D721Med (cell line): ENCODE measurements around the gene ELF2.
"Not testable (repeated sequence)": the region's sequence is repeated elsewhere in the genome, so short reads cannot be mapped to it uniquely, and the experiment has no call there.

Source experiments
- DNase-seq: peaks from one replicate; pipeline ENCODE4 v3.0.0; 2011; ENCODE audit warnings: low spot score; ENCODE audit not compliant: insufficient read length
- FAIRE-seq: peaks from 2 replicates; lab custom pipeline; 2011; peaks lifted over from hg19 to GRCh38; lab: Jason Lieb, UNC
- CTCF ChIP-seq: IDR thresholded peaks from 2 replicates; pipeline ENCODE4 v1.5.1; 2012; ENCODE audit warnings: mild to moderate bottlenecking, control low read depth; ENCODE audit not compliant: insufficient read depth; ENCODE audit errors: missing control alignments

The ELF2 gene

GRCh38 chr4:139077567-139078355 lies 99.3 kb downstream of the ELF2 start:
- no peak for FAIRE-seq
- DNase-seq, result no peak
- no peak for TF ChIP-seq CTCF

GRCh38 chr4:139076016-139076744 lies 100.8 kb downstream of the ELF2 start:
- TF ChIP-seq CTCF, result no peak
- DNase-seq (no peak), FAIRE-seq (no peak)

- no peak for DNase-seq
- no peak for FAIRE-seq
- TF ChIP-seq CTCF, result no peak
These were observed 116.4 kb downstream of the ELF2 start for GRCh38 chr4:139060591-139060990.

GRCh38 chr4:139059026-139059425 lies 118.0 kb downstream of the ELF2 start:
- not testable (repeated sequence) for DNase-seq

DNA sequence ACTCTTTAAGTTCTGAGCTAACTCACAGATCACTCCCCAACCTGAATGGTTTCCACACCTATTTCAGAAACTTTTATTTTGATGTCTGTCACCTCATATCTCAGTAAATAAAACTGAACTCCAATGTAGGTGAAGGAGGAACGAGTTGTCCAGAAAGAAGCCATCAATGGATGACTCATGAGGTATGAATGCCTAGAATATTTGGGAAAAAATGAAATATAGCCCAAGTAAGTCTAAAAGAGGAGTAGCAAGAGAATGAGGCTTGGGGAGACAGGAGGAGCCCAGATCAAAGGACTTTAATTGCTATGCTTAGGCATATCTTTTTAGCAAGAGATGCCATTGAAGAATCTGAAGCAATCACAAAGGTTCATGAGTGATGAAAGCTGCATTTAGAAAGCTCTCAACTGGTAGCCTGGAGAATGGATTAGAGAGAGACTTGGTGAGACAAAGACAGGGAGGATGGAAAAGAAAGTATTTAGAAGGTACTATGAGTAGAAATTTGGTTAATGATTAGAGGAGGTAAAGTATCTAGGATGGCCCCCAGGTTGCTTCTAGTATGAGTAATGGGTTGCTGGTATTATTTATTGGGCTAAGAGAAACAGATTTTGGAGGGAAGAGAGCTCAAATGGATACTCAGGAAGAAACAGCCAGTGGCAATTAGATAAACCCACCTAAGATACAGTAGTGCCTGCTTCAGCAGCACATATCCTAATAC lies 122.1 kb downstream of the ELF2 start:
- no peak for TF ChIP-seq CTCF
- no peak for FAIRE-seq
- DNase-seq, result no peak

More at GRCh38 chr4:139059026-139059425, 118.0 kb downstream of the ELF2 start:
- FAIRE-seq, result not testable (repeated sequence)

- TF ChIP-seq CTCF, result no peak
- DNase-seq (no peak), FAIRE-seq (no peak)
These were observed 123.1 kb downstream of the ELF2 start for GRCh38 chr4:139053909-139054308.

DNA sequence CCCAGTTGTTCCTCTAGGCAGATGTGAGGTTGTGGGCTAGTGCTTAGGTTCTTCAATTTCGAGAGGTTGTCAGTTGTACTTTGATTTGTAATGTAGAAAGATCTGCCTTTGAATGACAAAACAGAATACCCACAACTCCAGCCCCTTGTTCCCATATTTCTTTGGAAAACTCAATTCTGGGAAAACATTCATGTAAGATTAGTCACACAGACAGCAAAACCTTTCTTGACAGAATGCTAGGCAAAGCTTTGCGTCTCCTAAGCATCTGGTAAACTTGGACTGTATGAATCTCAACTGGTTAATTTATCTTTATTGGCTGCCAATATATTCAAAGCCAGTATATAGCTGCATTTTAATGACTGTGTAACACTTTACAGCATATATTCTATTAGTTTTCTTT lies 126.6 kb downstream of the ELF2 start:
- DNase-seq, result no peak
- no peak for FAIRE-seq
- no peak for TF ChIP-seq CTCF
